Upper lobe of left lung (tissue), 6 donors: ENCODE data around the gene MFAP5. TPM values are rescaled to one million over a fixed set of nuclear protein-coding genes. Genes with fewer than 3 reads are reported as not detected.
A peak's percentile ranks its signal among the peaks of the same experiment; 100 is the strongest.

Source experiments
- ATAC-seq, 2 donors: fragments of 200-7000 bp; cut with Tn5 transposase; one replicate each; pipeline ENCODE4 v1.9.1; 2022; ENCODE audit warnings: mild to moderate bottlenecking in 2 of 2, moderate library complexity in 2 of 2; ENCODE audit not compliant: low FRiP score in 2 of 2
- DNase-seq, 2 donors: peaks; one replicate each; pipeline ENCODE4 v3.0.0-alpha.2; 2019 to 2020
- H3K27ac ChIP-seq, 4 donors: fragments of 200-600 bp; sonication (generic); one replicate each; pipeline ENCODE4 v1.5.1; 2016 to 2019
- H3K27me3 ChIP-seq, 4 donors: fragments of 200-600 bp; sonication (generic); one replicate each; pipeline ENCODE4 v1.5.1; 2017 to 2019
- H3K36me3 ChIP-seq, 4 donors: fragments of 200-600 bp; sonication (generic); one replicate each; pipeline ENCODE4 v1.5.1; 2016 to 2019
- H3K4me1 ChIP-seq, 4 donors: fragments of 200-600 bp; sonication (generic); one replicate each; pipeline ENCODE4 v1.5.1; 2018 to 2019
- H3K4me3 ChIP-seq, 4 donors: fragments of 200-600 bp; sonication (generic); one replicate each; pipeline ENCODE4 v1.5.1; 2017 to 2019; ENCODE audit warnings: mild to moderate bottlenecking in 2 of 4, moderate library complexity in 1 of 4
- H3K9me3 ChIP-seq, 4 donors: fragments of 200-600 bp; sonication (generic); one replicate each; pipeline ENCODE4 v1.5.1; 2018 to 2019
- CTCF ChIP-seq, 6 experiments: fragments of 450-650 bp in 4 of 6; fragments of 200-600 bp in 2 of 6; sonication (generic) in 2 of 6; IDR thresholded peaks; one replicate each; pipeline ENCODE4 v1.5.1; 2016 to 2019; ENCODE audit warnings: antibody characterized with exemption in 6 of 6
- EP300 ChIP-seq, 4 donors: sonication (generic); formaldehyde crosslinking; IDR thresholded peaks; one replicate each; pipeline ENCODE4 v1.5.1; 2017; ENCODE audit warnings: antibody characterized with exemption in 4 of 4, control low read depth in 2 of 4
- POLR2A ChIP-seq, 4 donors: fragments of 450-650 bp; IDR thresholded peaks; one replicate each; pipeline ENCODE4 v1.5.1; 2016 to 2017; ENCODE audit warnings: antibody characterized with exemption in 4 of 4, mild to moderate bottlenecking in 2 of 4
- POLR2AphosphoS5 ChIP-seq, 2 donors: sonication (generic); formaldehyde crosslinking; IDR thresholded peaks; one replicate each; pipeline ENCODE4 v1.5.1; 2017; ENCODE audit warnings: antibody characterized with exemption in 2 of 2
- WGBS, 2 donors: methylation state at CpG; one replicate each; pipeline ENCODE4 v1.1.5; 2017 to 2018; 5-methylcytosine and 5-hydroxymethylcytosine counted together
- total RNA-seq, 6 donors: library from RNA; depleted of rRNA in 4 of 6; stranded (reverse); fragments of >200 nt in 4 of 6; gene quantifications; one replicate each; pipeline versions ENCODE4 v1.1.0 to v1.2.1, GENCODE V29; 2016 to 2021
- donor health status: DM: no; HTN: no; CAD: no; lungs with moderate emphysema.
- donor health status: DM: no; HTN: yes; CAD: no; lungs with severe emphysema.

Gene MFAP5
- total RNA-seq, 6 donors from 2014 or later: 2.1 to 102 (median 8.5) TPM

GRCh38 chr12:8695116-8695515 is 32.5 kb upstream of the MFAP5 start:
- TF ChIP-seq CTCF (IDR thresholded peaks at IDR 0.05) (no peak), EP300 (IDR thresholded peaks at IDR 0.05) (no peak), POLR2AphosphoS5 (IDR thresholded peaks at IDR 0.05) (no peak), POLR2A (IDR thresholded peaks at IDR 0.05) (no peak)

GRCh38 chr12:8692573-8692972 is 29.9 kb upstream of the MFAP5 start:
- no peaks in the 10 kb centered on the region for H3K27me3 ChIP-seq
- DNase-seq (peak in 1 of 2 donors; percentile 69), ATAC-seq (peak in 1 of 2 donors; percentile 39)
- 1 to 4% methylated on average over 5 of the region's 5 CpGs for WGBS, 2 donors
- no peaks in the 10 kb centered on the region for H3K36me3 ChIP-seq
- no peaks in the 10 kb centered on the region for H3K9me3 ChIP-seq
- TF ChIP-seq POLR2A (IDR thresholded peaks at IDR 0.05): no peak
- TF ChIP-seq EP300 (IDR thresholded peaks at IDR 0.05): no peak
- no peak for TF ChIP-seq POLR2AphosphoS5 (IDR thresholded peaks at IDR 0.05)
- no peak for TF ChIP-seq CTCF (IDR thresholded peaks at IDR 0.05)
- H3K4me3 ChIP-seq: no peak overlapping the region
- peak overlapping the region in 3 of 4 donors; percentile 17 to 67 (median 61) for H3K27ac ChIP-seq
- peaks cover 16 to 27% (median 22%) of the 10 kb centered on the region in 4 donors for H3K4me1 ChIP-seq

More at GRCh38 chr12:8695116-8695515, 32.5 kb upstream of the MFAP5 start:
- ATAC-seq: no peak
- H3K4me3 ChIP-seq: no peak overlapping the region
- H3K27ac ChIP-seq: no peak overlapping the region
- no peak for DNase-seq
- H3K27me3 ChIP-seq: no peaks in the 10 kb centered on the region
- peaks cover 18 to 32% (median 25%) of the 10 kb centered on the region in 4 donors for H3K4me1 ChIP-seq
- 88 to 91% methylated on average over 10 of the region's 10 CpGs for WGBS, 2 donors
- no peaks in the 10 kb centered on the region for H3K36me3 ChIP-seq
- H3K9me3 ChIP-seq: no peaks in the 10 kb centered on the region

GRCh38 chr12:8689681-8690080 is 27.1 kb upstream of the MFAP5 start:
- H3K9me3 ChIP-seq: no peaks in the 10 kb centered on the region
- ATAC-seq: no peak
- H3K27me3 ChIP-seq: no peaks in the 10 kb centered on the region
- no peak for DNase-seq
- TF ChIP-seq POLR2AphosphoS5 (IDR thresholded peaks at IDR 0.05) (no peak), EP300 (IDR thresholded peaks at IDR 0.05) (no peak), POLR2A (IDR thresholded peaks at IDR 0.05) (no peak), CTCF (IDR thresholded peaks at IDR 0.05) (no peak)
- H3K36me3 ChIP-seq: no peaks in the 10 kb centered on the region
- no peak overlapping the region for H3K4me3 ChIP-seq
- WGBS, 2 donors: 89 to 95% methylated on average over 4 of the region's 4 CpGs
- H3K27ac ChIP-seq: no peak overlapping the region
- peaks cover 15 to 27% (median 21%) of the 10 kb centered on the region in 4 donors for H3K4me1 ChIP-seq

GRCh38 chr12:8687846-8688601 is 25.4 kb upstream of the MFAP5 start:
- Histone ChIP-seq H3K4me1 (peaks cover 13 to 25% (median 21%) of the 10 kb centered on the region in 4 donors), H3K27me3 (no peaks in the 10 kb centered on the region), H3K4me3 (no peak overlapping the region), H3K27ac (peak overlapping the region in 2 of 4 donors; percentile 20 to 44), H3K9me3 (no peaks in the 10 kb centered on the region), H3K36me3 (no peaks in the 10 kb centered on the region)
- WGBS, 2 donors: 23 to 27% methylated on average over 2 of the region's 2 CpGs
- ATAC-seq (peak; percentile 88 to 92), DNase-seq (peak in 1 of 2 donors; percentile 61)
- TF ChIP-seq EP300 (IDR thresholded peaks at IDR 0.05) (peak in 1 of 4 donors; percentile 29), CTCF (IDR thresholded peaks at IDR 0.05) (no peak), POLR2AphosphoS5 (IDR thresholded peaks at IDR 0.05) (peak in 1 of 2 donors; percentile 71), POLR2A (IDR thresholded peaks at IDR 0.05) (peak in 1 of 4 donors; percentile 22)
